HG02759 (cell line): ENCODE data around the gene SFI1.
"Not testable (repeated sequence)": the region's sequence is repeated elsewhere in the genome, so short reads cannot be mapped to it uniquely, and the experiment has no call there.

Experiments
- ATAC-seq: cut with Tn5 transposase; IDR thresholded peaks from one replicate; pipeline ENCODE4 v1.9.1; 2021; ENCODE audit warnings: mild to moderate bottlenecking, moderate library complexity; ENCODE audit not compliant: unreplicated experiment

Gene SFI1

DNA sequence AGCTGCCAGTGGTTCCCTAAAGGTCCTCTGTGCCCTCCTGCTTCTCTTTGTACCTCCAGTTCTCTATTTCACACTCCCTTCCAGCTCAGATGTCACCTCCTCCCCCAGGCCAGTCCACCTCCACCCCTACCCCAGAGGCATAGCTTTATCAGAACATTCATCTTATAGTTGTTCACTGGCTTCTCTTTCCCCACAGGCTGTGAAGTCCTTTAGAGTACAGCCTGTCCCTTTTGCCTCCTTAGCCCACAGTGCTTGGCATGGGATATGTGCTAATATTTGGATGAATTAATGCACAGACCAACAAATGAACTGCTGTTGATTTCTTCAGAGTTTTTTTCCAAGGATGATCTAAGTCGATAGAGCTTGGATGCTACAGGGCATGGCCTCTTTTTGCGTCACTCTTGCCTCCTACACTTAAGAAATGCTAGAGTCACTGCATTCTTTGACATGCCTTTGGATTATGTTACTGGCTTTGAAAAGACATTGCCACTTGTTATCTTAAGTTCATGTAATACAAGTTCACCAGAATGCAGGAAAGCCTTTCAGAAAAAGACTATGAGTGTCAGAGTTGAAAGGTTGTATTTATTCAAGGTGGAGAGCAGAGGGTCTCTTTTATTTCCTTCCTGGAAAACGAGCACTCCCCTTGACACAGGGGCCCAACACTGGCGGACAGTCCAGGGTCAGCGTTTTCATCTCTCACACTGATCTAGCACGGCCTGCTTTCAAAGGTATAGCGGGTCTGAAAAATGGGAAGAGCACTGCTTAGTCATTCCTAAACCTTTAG is 90.0 kb downstream of the SFI1 start:
- no peak for ATAC-seq

DNA sequence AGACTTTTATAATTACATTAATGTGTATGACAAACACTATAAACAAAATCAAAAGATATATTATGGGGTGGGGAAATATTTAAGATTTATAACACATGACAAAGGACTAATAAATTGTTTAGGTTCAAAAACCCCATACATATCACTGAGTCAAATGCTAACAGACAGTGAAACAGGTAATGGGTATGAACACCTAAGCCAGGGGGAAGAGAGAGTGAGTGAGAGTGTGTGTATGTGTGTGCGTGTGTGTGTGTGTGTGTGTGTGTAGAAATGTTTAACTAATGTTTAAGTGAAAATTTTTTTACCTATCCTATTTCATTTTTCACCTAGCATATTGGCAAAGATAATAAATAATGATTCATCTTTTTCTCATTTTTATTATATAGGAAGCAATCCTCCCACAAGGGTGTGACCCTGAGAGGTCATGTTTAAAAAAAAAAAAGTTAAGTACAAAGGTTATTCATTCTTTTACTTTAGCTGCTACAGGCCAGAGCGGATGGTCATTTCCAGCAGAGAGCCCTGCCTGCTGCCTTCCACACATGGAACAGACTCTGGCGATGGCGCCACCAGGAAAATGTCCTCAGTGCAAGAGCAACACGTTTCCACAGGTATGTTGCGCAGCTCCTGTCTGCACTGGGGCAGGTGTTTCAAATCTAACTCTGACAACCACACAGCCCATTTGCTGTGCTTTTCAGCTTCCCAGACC is 92.8 kb downstream of the SFI1 start:
- no peak for ATAC-seq

DNA sequence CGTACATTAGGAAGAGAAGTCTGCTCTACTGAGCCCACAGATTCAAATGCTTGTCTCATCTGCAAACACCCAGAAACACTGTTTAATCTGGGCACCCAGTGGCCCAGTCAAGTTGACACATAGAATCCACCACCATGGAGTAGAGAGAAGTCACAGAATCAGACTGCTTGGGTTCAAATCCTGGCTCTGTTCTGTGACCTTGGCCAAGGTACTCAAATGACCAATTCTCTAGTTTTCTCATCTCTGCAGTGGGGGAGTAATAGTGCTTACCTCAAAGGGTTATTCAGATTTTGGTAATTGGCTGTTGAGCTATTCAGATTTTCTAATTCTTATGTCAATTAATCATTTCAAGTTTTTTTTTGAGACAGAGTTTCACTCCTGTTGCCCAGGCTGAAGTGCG is 93.8 kb downstream of the SFI1 start:
- ATAC-seq, result not testable (repeated sequence)

DNA sequence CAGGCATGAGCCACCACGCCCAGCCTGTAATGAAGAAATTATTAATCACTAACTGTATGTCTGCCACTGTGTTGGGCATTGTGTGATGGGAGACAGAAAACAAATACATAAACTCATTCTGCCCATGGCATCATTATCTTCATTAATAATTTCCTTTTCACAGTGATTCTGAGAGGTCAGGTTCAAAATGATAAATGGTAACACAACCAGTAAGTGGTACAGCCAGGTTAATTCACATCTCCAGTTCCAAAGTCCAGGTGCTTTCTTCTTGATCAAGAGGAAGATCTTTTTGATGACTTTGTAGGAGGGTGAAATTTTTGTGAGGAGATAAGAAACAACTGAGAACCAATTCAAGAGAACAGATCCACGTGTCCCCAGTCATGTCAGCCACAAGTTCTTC is 98.9 kb downstream of the SFI1 start:
- ATAC-seq, result no peak

DNA sequence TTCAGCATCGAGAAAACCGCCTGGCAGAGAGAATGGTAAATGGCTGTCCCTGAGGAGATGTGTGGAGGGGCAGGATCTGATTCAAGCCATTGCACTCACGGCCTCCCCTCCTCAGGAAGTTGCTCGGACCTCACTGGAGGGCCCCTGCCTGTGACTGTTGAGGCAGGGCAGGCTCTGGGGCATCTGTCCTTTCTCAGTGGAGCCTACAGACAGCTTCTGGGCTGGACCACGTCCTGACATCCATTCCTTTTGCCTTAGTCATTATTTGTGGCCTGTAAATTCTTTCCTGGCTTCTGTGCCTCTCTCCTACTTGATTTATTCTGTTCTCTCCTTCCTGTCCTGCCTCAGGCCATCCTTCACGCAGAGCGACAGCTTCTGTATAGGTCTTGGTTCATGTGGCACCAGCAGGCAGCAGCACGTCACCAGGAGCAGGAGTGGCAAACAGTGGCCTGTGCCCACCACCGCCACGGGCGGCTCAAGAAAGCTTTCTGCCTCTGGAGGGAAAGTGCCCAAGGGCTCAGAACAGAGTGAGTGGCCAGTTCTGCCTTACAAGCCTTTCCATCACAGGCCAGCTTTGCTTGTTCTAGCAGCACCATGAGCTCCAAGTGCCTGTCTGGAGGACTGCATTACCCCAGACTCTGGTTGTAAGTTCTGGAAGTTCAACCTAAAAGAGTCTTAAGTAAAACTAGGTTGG is 106.1 kb downstream of the SFI1 start:
- ATAC-seq, result no peak

DNA sequence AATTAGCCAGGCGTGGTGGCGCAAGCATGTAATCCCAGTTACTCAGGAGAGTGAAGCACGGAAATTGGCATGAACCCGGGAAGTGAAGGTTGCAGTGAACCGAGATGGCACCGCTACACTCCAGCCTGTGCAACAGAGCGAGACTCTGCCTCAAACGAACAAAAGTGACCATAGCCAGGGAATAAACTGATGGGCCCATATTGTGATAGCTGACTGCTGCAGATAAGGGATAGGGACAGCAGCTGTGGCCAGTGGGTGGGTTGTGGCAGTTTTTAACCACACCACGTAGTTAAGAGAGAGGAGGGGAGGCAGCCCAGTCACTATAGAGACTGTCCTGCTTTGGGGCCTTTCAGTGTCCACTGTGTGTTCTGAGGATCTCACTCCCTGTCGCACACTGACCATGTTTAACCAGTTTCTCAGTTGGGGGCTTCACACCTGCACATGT is 106.8 kb downstream of the SFI1 start:
- no peak for ATAC-seq

DNA sequence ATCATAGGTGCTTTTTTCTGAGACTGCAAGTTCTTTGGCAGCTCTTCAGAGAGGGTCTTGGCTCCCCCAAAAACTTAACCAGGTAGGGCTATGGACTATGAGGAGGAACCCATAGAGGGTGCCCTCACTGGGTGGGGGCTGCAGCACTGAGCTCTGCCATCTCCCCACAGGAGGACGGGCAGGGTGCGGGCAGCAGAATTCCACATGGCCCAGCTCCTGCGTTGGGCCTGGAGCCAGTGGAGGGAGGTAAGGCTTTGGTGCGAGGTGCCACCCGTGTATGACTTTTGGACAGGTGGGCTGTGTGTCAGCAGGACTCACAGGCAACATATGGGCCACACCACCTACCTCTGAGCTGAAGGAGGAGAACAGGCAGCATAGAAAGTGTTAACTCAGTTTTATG is 107.2 kb downstream of the SFI1 start:
- ATAC-seq, result no peak

DNA sequence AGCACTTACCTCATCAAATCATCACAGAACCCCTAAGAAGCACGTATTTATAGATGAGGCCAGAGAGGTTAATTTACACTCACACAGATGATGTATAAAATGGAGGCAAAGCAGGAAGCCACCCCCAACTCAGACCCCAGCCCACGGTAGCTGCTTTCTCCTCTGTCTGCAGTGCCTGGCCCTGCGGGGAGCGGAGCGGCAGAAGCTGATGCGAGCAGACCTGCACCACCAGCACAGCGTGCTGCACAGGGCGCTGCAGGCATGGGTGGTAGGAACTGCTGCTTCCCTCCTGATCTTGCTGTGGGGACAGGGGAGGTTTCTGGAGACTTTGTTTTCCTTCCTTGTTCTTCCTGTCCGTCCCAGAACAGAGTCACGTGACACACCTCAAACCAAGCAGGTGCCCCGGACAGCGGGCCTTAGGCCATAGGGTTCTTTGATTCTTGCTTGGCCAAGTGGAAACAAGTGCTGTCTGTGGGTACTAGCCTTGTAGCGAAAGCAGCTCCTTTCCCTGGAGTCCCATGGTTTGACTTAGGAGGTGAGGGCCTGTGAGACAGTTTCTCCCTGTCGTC is 107.9 kb downstream of the SFI1 start:
- ATAC-seq, result no peak

DNA sequence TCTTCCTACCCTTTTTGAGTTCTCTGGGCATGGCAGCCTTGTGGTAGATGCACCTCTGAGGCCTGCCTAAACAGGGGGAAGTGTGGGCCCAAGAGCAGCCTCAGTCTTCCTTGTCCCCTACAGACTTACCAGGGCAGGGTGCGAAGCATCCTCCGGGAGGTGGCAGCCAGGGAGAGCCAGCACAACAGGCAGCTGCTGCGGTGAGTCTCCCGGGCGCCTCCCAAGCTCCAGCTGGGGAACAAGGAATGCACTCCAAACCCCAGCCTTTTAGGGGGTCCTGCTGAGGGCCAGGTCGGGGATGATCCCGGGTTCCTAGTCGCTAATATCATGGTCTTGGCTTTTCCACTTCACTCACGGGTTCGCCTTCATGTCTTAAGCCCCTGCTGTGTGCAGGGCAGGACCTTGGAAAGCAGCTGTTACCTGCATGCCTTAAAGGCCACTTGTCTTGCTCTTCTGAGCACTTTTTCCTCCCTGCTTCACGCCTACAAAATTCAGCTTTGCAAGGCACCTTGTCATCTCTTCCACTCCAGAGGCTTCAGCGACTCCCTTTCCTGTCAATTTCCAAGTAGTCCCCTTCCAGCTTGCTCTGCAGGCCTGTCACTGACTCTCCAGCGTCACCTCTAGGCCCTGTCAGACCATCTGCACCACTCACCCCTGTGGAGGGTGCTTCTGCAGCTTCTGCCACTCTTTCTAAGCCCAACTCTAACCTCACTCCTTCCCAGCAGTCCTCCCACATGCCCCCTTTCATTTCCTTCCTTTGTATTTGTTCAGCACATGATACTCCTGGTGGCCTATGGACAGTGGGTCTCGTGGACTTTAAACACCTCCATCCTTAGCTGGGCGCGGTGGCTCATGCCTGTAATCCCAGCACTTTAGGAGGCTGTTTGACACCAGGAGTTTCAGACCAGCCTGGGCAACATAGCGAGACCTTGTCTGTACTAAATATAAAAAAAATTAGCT is 108.7 kb downstream of the SFI1 start:
- no peak for ATAC-seq

DNA sequence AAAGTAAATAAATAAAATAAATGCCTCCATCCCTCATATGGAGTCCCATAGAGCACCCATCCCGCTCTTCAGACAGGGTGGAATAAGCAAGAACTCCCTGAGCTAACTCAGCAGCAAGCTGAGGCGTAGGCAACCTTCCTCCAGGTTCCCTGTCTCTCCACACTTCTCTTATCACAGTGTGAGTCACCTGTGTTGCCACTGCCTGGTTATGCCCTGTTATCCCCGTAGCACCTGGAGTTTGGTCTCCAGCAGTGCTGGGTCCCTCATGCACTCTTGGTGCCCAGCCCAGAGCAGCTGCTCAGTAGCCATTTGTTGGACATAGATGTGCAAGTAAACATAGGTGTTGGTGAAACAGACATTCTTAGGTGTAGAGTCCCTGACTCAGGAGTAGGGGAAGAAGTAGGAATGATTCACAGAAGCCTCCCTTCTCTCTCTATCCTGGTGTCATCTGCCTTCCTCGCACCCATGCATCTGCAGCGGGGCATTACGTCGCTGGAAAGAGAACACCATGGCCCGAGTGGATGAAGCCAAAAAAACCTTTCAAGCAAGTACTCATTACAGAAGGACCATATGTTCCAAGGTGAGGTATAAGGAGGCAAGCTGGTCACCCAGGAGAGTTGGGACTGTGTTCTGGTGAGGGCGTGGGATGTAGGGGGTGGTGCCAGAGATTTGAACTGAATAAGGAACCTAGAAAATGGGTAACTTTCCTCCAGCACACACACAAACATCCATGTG is 109.7 kb downstream of the SFI1 start:
- no peak for ATAC-seq

DNA sequence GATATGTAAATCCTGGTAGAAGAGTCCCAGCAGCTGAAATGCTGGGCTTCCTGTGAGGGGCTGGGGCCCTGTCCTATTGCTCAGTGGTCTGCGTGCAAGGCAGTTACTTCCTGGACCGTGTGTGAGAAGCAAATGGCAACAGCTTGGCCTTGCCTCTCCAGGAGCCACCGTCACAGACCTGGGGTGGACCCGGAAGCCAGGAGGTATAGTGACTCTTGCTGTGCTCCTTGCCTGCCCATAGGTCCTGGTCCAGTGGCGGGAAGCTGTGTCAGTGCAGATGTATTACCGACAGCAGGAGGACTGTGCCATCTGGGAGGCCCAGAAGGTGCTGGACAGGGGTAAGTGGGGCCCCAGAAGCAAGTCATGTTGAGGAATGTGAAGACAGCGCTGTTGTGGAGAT is 111.4 kb downstream of the SFI1 start:
- no peak for ATAC-seq

DNA sequence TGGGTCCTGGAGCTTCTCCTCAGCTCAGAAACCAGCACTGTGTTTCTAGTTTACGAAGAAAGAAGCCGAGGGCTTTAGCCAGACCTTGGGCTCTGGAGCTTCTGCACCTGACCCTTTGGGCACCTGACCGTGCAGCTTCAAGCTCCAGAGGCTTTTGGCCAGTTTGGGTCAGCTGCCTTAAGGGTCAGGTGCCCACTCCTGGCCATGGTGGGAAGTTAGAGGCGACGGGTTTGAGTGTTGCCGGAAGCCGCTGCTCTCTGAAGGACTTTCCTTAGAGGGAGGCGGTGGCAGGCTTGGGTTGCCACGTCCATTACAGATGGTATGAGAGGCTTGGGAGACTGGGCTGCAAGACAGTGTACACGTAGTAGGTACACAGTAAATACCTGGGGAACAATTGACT is 113.4 kb downstream of the SFI1 start:
- no peak for ATAC-seq

DNA sequence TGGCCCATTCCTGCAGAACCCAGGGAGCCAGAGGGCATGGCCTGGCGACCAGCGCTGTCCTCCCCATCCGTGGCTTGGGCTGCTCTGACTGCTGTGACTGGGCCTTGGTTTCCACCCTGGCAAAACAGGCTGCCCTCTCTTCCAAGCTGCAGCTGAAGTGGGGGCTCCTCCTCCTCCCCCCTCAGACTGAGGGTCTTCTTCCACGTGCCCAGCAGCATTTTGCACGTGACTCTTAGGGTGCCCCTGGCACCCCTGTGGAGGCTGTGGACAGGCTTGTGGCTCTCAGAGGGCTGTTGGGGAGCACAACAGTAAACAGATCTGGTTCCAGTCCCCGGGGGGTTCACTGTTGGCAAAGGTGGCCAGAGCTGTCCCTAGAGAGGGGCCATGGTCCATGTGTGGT is 114.3 kb downstream of the SFI1 start:
- ATAC-seq, result no peak

DNA sequence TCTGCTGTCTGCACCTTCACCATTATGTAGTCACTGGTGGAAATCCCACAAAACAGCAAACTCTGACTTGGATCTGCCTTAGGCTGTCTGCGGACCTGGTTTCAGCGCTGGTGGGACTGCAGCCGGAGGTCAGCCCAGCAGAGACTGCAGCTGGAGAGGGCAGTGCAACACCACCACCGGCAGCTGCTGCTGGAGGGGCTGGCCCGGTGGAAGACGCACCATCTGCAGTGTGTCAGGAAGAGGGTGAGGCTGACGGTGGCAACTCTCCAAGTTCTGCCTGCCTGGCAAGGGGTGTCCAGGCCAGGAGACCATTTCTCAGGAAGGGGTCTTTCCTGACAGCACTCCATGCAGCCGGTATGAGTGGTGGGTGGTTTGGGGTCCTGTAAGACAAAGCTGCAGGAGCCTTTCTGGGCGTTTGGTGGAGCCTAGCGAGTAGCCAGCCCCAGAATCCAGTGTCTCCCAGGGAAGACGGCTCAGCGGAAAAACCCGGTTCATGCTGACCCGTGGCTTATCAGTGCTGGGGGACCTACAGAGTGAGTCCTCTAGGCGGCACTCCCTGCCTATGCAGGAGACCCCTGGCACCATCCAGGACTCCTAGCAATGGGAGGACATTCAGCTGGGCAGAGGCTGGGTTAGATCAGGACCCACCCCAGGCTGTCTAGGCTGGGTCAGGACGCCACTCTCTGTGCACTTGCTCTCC is 114.9 kb downstream of the SFI1 start:
- ATAC-seq, result no peak

DNA sequence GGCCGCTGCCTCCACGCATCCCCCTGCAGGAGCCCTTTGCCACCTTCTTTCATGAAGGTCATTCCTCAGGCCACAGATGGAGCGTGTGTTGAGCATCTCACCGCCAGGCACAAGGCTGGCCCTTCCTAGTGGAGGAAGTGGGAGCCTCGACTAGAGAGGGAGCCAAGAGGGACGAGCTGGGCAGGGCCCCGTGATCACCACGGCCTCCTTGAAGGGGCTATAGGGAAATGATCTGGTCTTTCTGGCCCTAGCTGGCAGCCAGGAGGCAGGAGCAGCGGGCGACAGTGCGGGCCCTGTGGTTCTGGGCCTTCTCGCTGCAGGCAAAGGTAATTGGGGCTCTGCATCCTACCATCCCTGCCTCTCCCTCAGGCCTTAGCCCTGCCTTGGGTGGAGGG is 116.6 kb downstream of the SFI1 start:
- no peak for ATAC-seq

DNA sequence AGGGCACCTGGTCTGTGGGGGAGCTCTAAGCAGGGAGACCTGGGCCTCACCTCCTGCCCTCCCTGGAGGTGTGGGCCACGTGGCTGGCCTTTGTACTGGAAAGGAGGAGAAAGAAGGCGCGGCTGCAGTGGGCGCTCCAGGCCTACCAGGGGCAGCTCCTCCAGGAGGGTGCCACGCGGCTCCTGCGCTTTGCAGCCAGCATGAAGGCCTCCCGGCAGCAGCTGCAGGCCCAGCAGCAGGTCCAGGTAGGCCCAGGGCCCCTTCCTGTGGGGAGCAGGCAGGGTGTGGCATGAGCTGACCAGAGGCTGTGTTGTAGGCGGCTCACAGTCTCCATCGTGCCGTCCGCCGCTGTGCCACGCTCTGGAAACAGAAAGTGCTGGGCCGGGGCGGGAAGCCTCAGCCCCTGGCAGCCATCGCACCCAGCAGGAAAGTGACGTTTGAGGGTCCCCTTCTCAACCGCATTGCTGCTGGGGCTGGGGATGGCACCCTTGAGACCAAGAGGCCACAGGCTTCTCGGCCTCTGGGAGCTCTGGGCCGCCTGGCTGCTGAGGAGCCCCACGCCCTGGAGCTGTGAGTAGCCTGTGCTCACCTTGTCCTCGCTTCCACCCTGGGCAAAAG is 117.1 kb downstream of the SFI1 start:
- no peak for ATAC-seq

DNA sequence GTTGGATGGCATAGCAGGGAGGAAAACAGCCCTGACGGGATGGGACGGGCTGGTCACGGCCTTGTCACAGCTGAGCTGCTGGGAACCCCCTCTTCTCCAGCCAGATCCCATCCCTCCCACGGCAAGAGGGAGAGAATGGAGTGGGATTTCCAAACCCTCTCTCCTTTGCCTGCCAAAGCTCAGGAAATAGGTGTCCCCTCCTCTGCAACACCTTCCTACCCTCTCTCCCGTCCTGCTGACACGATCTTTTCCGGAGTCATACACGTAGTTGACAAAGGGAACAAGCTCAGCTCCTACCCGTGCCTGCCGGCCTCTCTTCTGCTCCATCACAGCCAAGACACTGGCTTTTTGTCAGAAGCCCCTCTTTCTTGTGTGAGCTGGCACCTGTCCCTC is 117.6 kb downstream of the SFI1 start:
- ATAC-seq, result no peak

DNA sequence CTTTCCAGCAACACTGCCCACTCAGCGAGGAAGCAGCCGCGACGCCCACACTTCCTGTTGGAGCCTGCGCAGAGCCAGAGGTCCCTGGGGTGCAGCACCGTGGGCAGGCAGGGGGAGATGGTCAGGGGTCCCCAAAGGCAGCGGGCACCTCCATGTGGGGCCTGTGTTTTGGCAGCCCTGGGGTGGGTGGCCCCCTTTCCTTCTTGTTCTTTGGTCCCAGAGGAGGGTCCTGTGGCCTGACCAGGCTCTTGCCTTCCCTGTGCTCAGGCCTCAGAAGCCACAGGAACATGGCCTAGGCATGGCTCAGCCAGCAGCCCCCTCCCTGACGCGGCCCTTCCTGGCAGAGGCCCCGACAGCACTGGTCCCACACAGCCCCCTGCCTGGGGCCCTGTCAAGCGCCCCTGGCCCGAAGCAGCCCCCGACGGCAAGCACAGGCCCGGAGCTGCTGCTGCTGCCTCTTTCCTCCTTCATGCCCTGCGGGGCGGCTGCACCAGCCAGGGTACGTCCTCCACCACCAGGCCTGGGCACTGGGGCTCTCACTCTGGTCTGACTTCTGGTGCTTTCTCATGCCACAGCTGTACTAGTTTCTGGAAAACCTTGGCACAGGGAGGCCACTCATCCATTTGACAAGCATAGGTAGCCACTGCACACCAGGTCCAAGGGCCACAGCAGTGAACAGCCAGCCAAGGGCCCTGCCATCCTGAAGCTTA is 118.6 kb downstream of the SFI1 start:
- no peak for ATAC-seq
